Activated B cell treated with CpG ODN at 0.5 μM for 24 hours (primary cell): Measurements from ENCODE around the gene PTN. TPM values are rescaled to one million over a fixed set of nuclear protein-coding genes. Genes with fewer than 3 reads are reported as not detected.

Experiments
- ATAC-seq: fragments of 200-7000 bp; cut with Tn5 transposase; one replicate; pipeline ENCODE4 v1.10.0; 2021; ENCODE audit warnings: low read depth, mild to moderate bottlenecking, moderate library complexity
- CTCF ChIA-PET: fragments of 350-600 bp; sonication (Branson Sonifier 250); formaldehyde crosslinking; loops from one replicate; lab custom pipeline; 2021; ENCODE audit warnings: antibody characterized with exemption; lab: Charles Lee
- POLR2A ChIA-PET: fragments of 350-600 bp; sonication (Branson Sonifier 250); formaldehyde crosslinking; loops from one replicate; lab custom pipeline; 2021; ENCODE audit warnings: antibody characterized with exemption; lab: Charles Lee
- DNase-seq: peaks from one replicate; pipeline ENCODE4 v3.0.0; 2022
- H3K27ac Mint-ChIP-seq: one replicate; pipeline ENCODE4 v1.8.0; 2020; ENCODE audit warnings: mixed read lengths
- H3K27me3 Mint-ChIP-seq: one replicate; pipeline ENCODE4 v1.8.0; 2021; ENCODE audit warnings: mixed read lengths
- H3K36me3 Mint-ChIP-seq: one replicate; pipeline ENCODE4 v1.8.0; 2021; ENCODE audit warnings: low read depth, mixed read lengths
- H3K4me1 Mint-ChIP-seq: one replicate; pipeline ENCODE4 v1.8.0; 2021; ENCODE audit warnings: mixed read lengths
- H3K4me3 Mint-ChIP-seq: one replicate; pipeline ENCODE4 v1.8.0; 2020; ENCODE audit warnings: mild to moderate bottlenecking, mixed read lengths
- H3K9me3 Mint-ChIP-seq: one replicate; pipeline ENCODE4 v1.8.0; 2020; ENCODE audit warnings: mixed read lengths
- CTCF ChIP-seq: fragments of 200-600 bp; IDR thresholded peaks from one replicate; pipeline ENCODE4 v1.8.0; 2022; ENCODE audit warnings: antibody characterized with exemption, mild to moderate bottlenecking
- intact Hi-C: fragments of 100-400 bp; cut with micrococcal nuclease; formaldehyde crosslinking; loops from one replicate; pipeline ENCODE4 v1.15.1; 2024
- total RNA-seq: library from RNA; stranded (reverse); gene quantifications from 2 replicates; pipeline ENCODE4 v1.2.3, GENCODE V29; 2022

The PTN gene
- total RNA-seq, 1 donor from 2014 or later, result not detected

GRCh38 chr7:137213744-137214143 lies 129.8 kb downstream of the PTN start:
- intact Hi-C loops, result no loop called here
- ATAC-seq (no peak), DNase-seq (no peak)
- Mint-ChIP-seq H3K9me3 (peaks cover 3% of the 10 kb centered on the region), H3K4me1 (no peaks in the 10 kb centered on the region), H3K27me3 (no peaks in the 10 kb centered on the region), H3K27ac (no peak overlapping the region), H3K4me3 (no peak overlapping the region), H3K36me3 (no peaks in the 10 kb centered on the region)
- CTCF ChIA-PET, result no interaction called here
- no peak for TF ChIP-seq CTCF
- POLR2A ChIA-PET, result no interaction called here

GRCh38 chr7:137209151-137209817 lies 134.2 kb downstream of the PTN start:
- no peaks in the 10 kb centered on the region for H3K4me1 Mint-ChIP-seq
- CTCF ChIA-PET, result no interaction called here
- ATAC-seq (no peak), DNase-seq (no peak)
- no peaks in the 10 kb centered on the region for H3K9me3 Mint-ChIP-seq
- H3K36me3 Mint-ChIP-seq, result no peaks in the 10 kb centered on the region
- POLR2A ChIA-PET, result no interaction called here
- intact Hi-C loops, result no loop called here
- no peak for TF ChIP-seq CTCF
- no peaks in the 10 kb centered on the region for H3K27me3 Mint-ChIP-seq
- H3K4me3 Mint-ChIP-seq, result no peak overlapping the region
- H3K27ac Mint-ChIP-seq, result no peak overlapping the region

- H3K4me3 Mint-ChIP-seq, result no peak overlapping the region
- no peak for TF ChIP-seq CTCF
- POLR2A ChIA-PET, result no interaction called here
- ATAC-seq, result no peak
- no peaks in the 10 kb centered on the region for H3K36me3 Mint-ChIP-seq
- no peaks in the 10 kb centered on the region for H3K27me3 Mint-ChIP-seq
- no peak overlapping the region for H3K27ac Mint-ChIP-seq
- no peaks in the 10 kb centered on the region for H3K4me1 Mint-ChIP-seq
- peaks cover 2% of the 10 kb centered on the region for H3K9me3 Mint-ChIP-seq
- DNase-seq, result no peak
- CTCF ChIA-PET, result no interaction called here
- intact Hi-C loops, result no loop called here
Measured at GRCh38 chr7:137206770-137207169, 136.8 kb downstream of the PTN start.

DNA sequence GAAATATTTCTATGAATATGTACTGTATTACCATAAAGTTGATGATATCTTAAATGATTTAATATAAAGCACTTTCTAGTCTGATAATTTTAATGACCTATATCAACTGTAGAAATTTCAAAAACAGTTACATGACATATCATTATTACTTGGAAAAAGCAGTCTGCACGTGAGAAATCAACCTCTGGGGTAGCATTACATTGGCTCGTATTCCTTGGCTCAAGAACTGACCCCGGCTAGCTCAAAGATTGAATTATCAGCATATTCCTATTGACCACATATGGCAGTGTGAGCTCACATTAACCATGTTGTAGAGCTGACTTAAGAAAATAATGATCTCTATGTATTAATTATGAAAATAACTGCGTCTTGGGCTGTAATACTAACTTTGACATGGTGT lies 139.3 kb downstream of the PTN start:
- POLR2A ChIA-PET, result no interaction called here
- CTCF ChIA-PET, result no interaction called here
- ATAC-seq (no peak), DNase-seq (no peak)
- no peak for TF ChIP-seq CTCF
- H3K9me3 Mint-ChIP-seq, result peaks cover 2% of the 10 kb centered on the region
- H3K4me3 Mint-ChIP-seq, result no peak overlapping the region
- no peaks in the 10 kb centered on the region for H3K4me1 Mint-ChIP-seq
- intact Hi-C loops, result no loop called here
- H3K27me3 Mint-ChIP-seq, result no peaks in the 10 kb centered on the region
- H3K27ac Mint-ChIP-seq, result no peak overlapping the region
- no peaks in the 10 kb centered on the region for H3K36me3 Mint-ChIP-seq

DNA sequence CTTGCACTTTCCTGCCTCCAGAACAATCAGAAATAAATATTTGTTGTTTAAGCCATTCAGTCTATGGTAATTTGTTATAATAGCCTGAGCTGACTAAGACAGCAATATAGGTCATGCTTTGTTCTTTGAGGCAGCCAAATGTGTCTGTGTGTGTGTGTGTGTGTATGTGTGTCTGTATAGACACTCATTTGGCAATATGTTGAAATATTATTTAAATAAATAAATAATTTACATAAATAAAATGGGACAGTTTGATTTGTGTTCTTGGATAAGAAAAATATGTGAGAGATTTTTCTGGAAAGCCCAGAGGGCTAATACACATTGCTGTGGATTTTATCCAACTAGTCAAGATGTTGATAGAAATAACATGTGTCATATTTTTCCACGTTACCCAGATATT lies 140.2 kb downstream of the PTN start:
- Mint-ChIP-seq H3K27me3 (no peaks in the 10 kb centered on the region), H3K4me3 (no peak overlapping the region), H3K9me3 (peaks cover 2% of the 10 kb centered on the region), H3K27ac (no peak overlapping the region), H3K4me1 (no peaks in the 10 kb centered on the region), H3K36me3 (no peaks in the 10 kb centered on the region)
- intact Hi-C loops, result no loop called here
- TF ChIP-seq CTCF, result no peak
- ATAC-seq (no peak), DNase-seq (no peak)
- POLR2A ChIA-PET, result no interaction called here
- CTCF ChIA-PET, result no interaction called here
